Panc1 (cell line): ENCODE data around the gene CYP2B6.

Experiments
- CTCF ChIP-seq: fragments of 450-650 bp; IDR thresholded peaks from 2 replicates; pipeline ENCODE4 v1.5.1; 2017; ENCODE audit warnings: mild to moderate bottlenecking
- POLR2AphosphoS5 ChIP-seq: IDR thresholded peaks from 2 replicates; pipeline ENCODE4 v1.6.1; 2012; ENCODE audit warnings: mild to moderate bottlenecking, low read depth, low read length, moderate library complexity
- REST ChIP-seq, 2 experiments: IDR thresholded peaks; 2 replicates each; pipeline ENCODE4 v1.6.1; 2011 to 2012; ENCODE audit warnings: low read depth in 2 of 2, control low read depth in 1 of 2, low read length in 1 of 2, mild to moderate bottlenecking in 1 of 2, moderate library complexity in 1 of 2; ENCODE audit not compliant: insufficient read depth in 1 of 2
- SIN3A ChIP-seq: IDR thresholded peaks from 2 replicates; pipeline ENCODE4 v1.6.1; 2012; ENCODE audit warnings: low read depth, mild to moderate bottlenecking, low read length, moderate library complexity, borderline replicate concordance; ENCODE audit not compliant: insufficient read depth
- TCF7L2 ChIP-seq: IDR thresholded peaks from 2 replicates; pipeline ENCODE4 v1.6.1; 2011; ENCODE audit warnings: mild to moderate bottlenecking, low read depth, low read length, inconsistent platforms

- TF ChIP-seq CTCF (no peak), SIN3A (no peak), POLR2AphosphoS5 (no peak), TCF7L2 (no peak), REST (IDR thresholded peaks at IDR 0.05; ENCODE audit: insufficient read depth in 1 of 2, low read depth in 2 of 2, low read length in 1 of 2) (no peak)
Measured at GRCh38 chr19:41039806-41040205, 48.7 kb downstream of the CYP2B6 start.
